Right renal cortex interstitium (tissue), 3 donors: ENCODE data around the gene DNAJB8. TPM values are rescaled to one million over a fixed set of nuclear protein-coding genes. Genes with fewer than 3 reads are reported as not detected.

Experiments used
- DNase-seq, 3 donors: peaks; one replicate each; pipeline ENCODE4 v3.0.0-alpha.2; 2013; ENCODE audit warnings: low read depth in 3 of 3, low spot score in 2 of 3
- polyA plus RNA-seq, 3 donors: library from polyadenylated mRNA; unstranded; fragments of 120-200 nt; gene quantifications; one replicate each; pipeline ENCODE4 v1.2.1, GENCODE V29; 2013; ENCODE audit not compliant: insufficient read length in 3 of 3

DNAJB8 gene
- polyA plus RNA-seq, 3 donors, result not detected

DNA sequence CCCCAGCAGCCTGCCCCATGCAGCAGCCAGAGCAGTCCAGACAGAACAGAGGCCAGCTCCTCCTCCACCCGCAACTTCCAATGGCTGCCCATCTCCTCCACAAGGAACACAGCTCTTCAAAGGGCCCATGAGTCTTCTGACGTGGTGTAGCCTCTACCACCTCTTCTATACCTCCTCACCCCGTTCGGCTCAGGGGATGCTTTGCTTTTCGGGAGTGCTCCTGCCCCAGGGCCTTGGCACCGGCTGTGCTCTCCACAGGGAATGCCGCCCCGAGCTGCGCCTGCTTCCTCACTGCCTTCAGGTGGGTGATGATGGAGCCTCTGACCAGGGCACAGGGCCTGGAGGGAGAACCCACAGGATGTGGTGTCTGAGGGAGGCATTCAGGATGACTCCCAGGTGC lies 14.6 kb downstream of the DNAJB8 start:
- DNase-seq, result no peak

DNA sequence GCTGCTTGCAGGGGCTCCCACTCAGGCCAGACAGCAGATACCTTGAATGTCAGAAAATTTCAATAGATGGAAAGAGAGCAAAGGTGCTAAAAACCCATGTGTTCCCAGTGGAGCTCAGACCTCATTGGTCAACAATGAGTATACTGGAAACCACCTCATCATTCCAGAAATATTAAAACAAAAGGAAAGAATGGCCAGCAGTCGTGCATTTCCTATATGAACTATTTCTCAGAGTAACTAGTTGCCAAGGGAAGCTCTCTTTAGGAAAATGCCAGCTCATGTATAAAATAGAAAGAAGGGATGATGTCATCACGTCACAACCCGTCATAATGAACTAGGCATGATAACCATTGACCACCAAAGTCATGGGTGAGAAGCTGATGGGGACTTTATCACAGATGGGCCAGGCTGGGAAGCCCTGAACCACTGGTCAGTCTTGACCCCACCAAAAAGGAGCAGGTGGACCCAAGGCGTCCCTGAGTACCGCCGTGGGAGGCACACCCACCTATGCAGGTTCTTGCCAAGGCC lies 17.5 kb downstream of the DNAJB8 start:
- no peak for DNase-seq

DNA sequence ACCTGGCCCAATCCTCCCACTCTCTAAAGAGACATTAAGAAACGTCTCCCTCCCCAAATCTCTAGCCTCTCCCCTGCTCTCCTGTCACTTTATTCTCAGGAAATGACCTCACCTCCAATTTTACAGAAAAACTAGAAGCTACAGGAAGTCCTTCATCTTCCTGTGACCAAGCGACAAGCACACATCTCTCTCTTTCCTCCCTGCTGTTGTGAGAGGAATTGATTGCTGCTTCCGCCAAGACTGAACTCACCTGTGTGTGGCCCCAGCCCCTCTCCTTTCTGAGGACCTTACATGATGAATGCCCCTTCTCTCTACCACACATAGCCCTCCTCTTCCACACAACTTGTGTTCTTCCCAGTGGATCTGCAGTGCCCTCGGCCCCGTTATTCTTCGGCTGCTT lies 18.2 kb downstream of the DNAJB8 start:
- no peak for DNase-seq

DNA sequence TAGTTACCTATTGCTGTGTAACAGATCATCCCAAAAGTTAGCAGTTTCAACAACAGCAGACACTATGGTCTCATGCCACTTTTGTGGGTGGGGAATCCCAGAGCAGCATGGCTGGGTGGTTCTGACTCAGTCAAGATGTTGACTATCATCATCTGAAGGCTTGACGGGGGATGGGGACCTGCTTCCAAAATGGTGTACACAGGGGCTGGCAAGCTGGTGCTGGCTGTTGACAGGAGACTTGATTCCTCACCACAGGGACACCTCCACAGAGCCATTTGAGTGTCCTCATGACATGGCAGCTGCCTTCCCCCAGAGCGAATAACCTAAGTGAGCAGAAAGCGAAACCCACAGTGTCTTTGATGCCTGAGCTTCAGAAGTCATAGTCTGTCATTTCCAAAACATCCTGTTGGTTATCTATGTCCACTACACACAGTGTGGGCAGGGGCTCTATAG lies 19.1 kb downstream of the DNAJB8 start:
- DNase-seq, result no peak

DNA sequence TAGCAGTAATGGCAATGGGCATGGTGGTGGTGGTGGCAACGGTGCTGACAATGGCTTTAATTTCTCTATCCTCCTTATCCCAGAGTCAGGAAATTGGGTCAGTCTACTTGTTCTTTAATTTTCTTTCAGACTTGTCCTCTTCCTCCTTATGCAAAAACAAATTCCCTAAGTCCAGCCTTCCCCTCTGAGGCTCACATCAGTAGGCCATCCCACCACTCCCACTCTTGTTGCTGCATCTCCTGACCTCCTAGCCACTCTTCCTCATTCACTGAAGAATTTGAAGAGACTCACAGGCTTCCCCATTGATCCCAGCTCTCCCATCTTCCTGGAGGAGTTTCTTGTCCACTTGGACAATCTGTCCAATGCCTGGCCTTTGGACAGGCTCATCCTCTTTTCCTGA lies 19.9 kb downstream of the DNAJB8 start:
- no peak for DNase-seq

DNA sequence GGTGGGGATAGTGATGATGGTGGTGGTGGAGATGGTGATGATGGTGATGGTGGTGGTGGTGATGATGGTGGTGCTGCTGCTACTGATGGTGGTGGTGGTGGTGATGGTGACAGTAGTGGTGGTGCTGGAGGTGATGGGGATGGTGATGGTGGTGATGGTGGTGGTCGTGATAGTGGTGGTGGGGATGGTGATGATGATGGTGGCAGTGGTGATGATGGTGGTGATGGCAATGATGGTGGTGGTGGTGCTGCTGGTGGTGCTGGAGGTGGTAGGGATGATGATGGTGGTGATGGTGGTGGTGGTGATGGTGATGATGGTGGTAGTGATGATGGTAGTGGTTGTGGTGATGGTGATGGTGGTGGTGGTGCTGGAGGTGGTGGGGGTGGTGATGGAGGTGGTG lies 21.3 kb downstream of the DNAJB8 start:
- DNase-seq, result no peak

DNA sequence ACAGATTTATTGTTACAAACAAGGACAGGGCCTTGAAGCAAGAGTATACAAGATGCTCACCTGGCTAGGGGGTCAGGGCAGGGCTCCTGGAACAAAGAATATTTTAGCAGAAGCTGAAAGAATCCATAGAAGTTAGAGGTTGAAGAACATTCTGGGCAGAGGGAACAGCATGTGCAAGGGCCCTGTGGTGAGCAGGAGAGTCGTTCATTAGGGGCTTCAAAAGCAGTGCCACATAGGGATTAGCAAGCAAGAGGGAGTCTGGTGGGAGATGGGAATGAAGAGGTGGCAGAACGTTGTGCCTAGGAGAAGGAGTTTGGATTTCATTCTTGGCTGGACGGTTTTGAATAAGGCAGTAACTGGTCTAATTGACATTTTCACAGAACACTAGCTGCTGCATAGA lies 22.9 kb downstream of the DNAJB8 start:
- no peak for DNase-seq

DNA sequence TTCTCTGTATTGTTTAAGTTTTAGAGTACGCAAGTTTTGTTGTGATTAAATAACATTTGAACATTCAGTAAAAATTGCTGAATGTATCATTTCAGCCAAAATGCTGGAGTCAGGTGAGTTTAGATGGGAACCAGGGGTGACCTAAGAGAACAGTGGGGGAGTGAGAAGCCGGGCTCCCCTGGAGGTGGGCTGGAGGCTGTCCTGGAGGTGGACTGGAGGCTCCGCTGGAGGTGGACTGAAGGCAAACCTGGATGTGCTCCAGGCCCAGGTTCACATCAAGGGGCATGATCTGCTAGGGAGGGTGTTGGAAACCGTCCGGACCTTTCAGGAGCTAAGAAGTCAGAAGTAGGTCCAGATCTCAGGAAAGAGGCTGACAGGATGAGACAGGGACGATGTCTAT lies 23.7 kb downstream of the DNAJB8 start:
- no peak for DNase-seq

DNA sequence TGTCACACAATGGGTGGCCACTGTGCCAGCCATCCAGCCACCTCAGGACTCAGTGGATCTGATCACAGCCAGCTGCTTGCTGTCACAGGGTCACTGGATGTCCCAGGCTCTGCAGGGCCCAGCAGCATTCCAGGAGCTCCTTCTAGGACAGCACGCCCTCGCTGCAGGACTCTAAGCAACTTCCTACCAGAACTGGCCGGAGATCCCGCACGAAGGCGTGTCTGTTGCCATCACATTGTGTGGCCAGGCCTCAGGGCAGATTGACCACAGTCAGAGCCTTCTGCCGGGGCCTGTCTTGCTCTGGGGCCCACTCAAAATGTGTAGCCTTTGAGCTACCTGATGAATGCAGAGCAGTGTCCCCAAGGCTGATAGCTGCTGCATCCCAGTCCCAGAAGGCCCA lies 24.6 kb downstream of the DNAJB8 start:
- no peak for DNase-seq

DNA sequence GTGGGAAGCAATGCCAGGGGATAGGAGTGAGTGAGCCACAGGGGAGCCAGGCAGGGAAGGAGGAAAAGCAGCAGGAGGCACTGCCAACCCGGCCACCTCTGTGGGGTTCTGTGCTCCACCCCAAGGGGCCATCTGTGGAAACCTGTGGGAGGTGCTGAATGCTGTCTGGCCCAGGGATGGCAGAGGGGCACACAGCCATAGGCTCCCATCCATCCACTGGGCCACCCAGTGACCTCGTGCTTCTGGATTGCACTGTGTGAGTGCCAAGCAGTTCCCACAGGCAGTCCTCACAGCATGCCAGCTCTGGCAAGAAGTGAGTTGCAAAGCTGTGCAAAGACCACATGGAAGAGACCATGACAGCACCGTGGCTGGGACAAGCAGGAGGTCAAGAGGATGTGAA lies 27.5 kb downstream of the DNAJB8 start:
- DNase-seq, result no peak

DNA sequence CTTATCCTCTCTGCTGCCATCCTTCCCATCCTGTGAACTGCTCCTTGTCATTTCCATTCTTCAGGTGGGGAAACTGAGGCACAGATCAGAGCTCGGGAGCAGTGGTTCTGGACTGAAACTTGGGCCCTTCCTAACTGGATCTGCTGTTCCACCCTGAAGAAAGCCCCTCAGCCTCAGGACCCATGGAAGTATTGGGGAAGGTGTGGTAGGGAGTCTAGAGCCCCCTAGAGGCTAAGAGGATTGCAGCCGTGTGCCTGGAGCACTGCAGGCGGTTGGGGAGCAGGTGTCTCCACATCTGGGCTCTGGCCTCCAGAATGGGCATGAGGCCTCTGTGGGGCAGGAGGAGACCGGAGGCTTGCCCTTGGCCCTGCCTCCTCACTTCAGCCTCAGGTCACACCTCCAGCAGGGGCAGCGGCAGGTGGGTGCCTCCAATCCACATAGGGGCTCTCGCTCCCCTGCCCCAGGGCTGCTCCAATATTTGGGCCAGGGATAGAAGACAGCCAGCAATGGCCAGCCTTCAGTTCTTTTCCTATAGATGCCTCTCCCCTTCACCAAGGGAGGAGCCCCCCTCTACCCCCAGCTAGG lies 28.1 kb downstream of the DNAJB8 start:
- DNase-seq, result no peak

DNA sequence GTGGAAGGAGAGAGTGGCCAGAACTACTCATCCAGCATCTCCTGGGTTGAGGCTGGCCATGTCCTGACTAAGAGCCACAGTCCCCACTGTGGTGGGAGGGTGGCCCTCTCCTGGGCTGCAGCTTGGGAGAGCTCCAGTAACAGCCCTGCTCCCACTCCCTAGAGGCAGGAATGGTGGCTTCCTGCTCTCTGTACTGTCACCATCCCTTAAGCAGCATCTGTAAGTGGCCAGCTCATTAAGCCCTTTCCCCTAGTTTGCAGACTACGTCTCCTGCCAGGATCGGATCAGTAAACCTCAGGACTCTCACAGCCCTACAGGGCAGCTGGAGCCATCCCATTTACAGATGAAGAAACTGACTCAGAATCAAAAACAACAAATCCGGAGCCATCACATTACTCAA lies 30.5 kb downstream of the DNAJB8 start:
- DNase-seq, result no peak

DNA sequence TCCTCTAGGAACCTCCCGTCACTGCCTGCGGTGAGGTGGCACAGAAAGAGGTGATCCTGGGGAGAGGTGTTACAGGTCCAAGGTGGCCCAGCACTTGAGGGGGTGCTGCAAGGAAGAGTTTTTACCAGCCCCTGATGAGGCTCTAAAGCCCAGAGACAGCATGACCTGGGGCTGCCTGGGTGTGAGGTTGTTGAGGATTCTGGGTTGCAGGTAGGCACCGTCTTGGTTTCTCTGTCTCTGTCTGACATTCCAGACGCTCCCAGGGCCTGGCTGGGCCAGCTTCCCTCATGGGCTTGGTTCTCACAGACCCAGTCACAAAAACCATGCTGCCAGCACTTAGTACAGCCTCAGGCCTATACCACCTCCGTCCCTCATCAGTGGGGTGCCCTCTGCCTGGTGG lies 31.1 kb downstream of the DNAJB8 start:
- DNase-seq, result no peak

DNA sequence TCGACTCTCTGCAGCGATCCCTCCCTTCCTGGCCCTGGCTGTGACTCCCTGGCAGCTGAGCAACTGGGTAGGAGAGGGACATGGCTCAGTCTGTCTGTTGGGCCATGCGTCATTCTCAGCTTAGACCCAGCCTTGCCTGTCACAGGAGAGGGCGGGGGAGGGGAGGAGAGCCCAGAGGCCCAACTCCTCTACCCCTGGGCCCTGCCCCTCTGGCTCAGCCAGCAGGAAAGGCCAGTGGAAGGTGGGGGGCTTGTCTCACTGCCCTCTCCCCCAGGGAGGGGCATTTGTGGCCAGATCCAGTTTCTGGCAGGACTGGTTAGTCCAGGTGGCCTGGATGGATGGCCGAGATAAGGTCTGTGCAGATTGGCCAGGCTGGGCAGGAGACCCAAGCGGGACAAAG lies 31.6 kb downstream of the DNAJB8 start:
- DNase-seq, result no peak

DNA sequence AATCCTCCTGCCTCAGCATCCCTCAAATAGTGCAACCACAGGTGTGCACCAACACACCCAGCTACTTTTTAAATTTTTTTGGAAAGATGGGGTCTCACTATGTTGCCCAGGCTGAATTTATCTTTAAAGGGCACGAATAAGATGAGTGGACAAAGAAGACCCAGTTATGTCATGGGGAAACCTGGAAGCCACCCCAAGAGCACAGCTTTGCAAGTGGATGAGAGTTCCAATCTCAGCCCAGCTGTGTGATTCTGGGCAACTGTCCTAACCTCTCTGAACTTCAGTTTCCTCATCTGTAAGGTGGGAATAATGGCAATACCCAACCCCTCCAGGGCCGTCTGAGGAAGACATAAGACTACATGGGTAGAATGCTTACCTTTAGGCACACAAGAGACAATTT lies 32.2 kb downstream of the DNAJB8 start:
- DNase-seq, result no peak

DNA sequence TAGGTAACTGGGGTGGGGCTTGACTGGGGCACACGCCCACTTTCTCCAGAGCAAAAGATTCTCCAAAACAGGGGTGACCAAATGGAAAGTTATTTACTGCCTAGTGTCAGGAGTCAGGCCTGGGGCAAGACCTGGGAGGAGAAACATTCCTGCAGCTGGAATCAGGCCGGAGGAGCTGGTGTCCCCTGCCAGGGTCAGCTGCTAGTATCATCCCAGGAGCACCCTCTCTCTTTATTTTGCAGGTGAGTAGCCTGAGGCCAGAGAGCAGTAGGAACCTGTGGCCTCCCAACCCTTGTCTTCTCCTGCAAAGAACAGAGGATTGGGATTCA lies 32.9 kb downstream of the DNAJB8 start:
- DNase-seq, result no peak

DNA sequence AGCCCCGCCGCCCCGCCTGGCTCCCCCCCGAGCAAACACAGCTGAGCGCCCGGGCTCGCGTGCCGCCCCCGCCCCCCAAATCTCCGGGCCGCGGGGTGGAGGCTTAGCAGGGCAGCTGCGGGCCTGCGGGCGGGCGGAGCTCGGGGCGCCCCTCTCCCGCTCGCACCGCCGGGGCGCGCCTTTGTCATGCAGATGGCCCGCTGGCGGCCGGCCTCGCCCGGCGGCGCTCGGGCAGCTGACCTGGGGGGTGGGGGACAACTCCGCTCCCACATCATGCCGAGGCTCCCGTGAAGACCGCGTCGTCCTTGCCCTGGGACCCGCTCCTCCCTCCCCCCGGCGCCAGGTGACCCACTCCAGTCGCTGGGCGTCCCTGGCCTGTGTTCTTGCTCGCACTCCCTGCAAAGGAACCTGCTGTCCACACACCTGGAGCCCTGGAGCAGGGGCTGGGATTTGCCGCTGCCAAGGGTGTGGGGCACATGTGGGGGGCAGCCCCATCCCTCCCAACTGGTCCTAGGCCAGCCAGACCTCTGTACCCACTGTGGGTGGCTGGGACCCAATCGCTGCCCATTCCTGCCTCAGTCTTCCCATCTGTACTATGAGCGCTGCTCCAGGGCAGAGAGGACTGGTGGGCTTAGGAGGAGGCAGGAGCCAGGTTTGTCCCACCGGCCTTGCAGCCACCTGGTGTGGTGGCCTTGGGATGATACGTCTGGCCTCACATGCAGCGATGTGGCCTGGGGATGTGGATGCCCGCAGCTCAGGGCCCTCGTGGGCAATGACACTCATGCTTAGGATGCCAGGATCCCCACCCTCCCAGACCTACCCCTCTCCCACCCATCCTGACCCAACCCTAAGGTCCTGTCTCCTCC lies 33.5 kb downstream of the DNAJB8 start:
- DNase-seq, result no peak

DNA sequence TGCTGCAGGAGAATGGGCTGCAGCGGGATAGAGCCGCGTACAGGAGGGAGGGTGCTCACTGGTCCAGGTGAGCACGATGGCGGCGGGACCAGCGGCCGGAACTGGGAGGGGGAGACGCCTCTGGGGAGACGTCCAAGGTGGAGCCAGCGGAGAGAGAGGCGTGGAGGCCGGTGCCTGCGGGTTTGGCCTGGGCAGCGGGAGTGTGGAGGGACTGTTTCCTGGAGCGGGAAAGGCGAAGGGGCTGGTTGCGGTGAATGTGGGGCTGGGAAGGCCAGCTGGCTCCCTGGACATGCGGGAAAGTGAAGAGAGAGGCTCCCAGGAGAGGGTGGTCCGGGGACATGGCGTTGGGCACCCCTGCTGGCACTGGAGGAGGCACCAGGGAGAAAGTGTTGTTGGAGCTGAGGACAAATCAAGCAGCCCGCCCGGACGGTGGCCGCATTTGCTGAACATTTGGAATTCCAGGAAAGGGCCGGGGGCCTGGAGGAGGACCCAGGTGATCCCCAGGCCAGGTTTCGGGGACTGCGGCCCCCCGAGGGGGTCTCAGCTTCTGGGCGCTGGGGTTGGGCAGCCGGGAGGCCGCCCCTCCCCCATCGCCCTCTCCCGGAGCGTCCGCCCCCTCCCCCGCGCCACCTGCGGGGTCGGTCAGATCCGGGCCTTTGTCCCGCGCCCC lies 34.3 kb downstream of the DNAJB8 start:
- no peak for DNase-seq

DNA sequence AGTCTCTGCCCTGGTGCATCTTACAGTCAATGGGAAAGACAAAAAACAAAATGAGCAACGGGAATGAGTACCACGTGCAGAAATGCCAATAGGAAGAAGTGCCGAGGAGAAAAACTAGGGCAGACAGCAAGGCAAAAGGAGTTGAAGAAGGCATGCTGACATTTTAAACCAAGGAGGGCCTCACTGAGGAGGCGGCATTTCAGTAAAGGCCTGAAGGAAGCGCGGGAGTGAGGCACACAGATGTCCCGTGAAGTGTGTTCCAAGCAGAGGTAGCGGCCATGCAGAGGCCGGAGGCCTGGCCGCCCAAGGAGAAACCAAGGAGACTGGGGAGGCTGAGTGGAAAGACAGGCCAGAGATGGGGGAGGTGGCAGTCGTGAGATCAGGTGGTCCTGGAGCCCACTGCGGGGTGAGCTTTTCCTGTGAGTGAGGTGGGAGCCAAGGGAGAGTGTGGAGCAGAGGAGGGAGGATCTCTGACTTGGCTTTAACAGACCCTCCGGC lies 34.8 kb downstream of the DNAJB8 start:
- DNase-seq, result no peak

DNA sequence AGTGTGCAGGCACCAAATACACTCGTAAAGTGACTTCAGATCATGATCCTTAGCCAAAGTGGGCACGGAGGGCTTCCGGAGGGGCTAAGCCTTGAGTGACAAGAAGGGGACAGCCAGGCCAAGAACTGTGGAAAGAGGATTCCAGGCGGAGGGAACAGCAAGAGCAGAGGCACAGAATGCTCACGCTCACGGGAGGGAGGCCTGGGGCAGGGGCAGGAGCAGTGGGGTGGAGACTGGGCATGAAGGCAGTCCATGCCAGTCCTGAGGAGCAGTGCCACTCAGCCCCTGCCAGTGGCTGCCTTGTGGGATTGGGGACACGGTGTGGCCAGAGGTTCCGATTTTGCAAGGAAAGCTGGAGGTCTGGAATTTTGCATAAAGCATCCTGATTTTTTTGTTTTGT lies 36.0 kb downstream of the DNAJB8 start:
- no peak for DNase-seq

DNA sequence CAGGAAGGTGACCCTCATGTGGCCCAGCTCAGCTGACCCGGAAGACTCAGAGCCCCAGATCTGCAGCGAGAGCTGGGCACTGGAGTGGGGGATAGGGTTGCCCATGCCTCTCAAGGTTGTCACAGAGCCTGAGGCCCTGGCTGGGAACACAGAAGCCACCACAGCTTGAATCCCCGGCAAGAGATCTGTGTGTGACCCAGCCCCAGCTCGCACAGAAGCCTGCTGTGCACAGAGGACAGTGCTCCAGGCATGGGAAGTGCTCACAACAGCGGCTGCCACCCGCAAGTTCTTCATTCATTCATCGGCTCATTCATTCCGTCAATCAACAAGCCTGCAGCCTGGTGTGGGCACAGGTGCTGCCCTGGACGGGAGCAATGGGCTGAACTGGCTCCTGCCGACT lies 36.4 kb downstream of the DNAJB8 start:
- no peak for DNase-seq

DNA sequence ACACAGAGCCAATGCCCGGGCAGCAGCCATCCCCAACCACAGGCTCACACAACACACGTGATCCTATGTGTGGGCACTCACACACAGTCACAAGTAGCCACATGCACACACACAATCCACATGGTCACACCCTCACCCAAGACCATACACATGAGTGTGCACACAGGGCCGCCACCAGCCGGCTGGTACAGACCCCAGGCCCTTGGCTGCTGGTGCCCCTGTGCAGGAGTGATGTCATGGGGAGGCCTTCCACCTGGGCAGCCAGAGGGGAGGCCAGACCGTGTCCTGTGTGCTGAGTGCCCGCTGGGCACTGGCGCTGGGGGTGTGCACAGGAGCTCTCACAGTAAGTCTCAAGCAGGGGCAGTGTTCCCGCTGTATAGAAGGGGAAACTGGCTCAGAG lies 36.9 kb downstream of the DNAJB8 start:
- DNase-seq, result no peak
